Stimulated activated CD4-positive, alpha-beta T cell treated with anti-CD3 and anti-CD28 coated beads, Interleukin-15, amount 100 ng/mL, for 24 hours (primary cell): ENCODE results near the gene CTSD.

Source experiments
- DNase-seq: peaks from one replicate; pipeline ENCODE4 v3.0.0-alpha.2; 2020

CTSD gene

DNA sequence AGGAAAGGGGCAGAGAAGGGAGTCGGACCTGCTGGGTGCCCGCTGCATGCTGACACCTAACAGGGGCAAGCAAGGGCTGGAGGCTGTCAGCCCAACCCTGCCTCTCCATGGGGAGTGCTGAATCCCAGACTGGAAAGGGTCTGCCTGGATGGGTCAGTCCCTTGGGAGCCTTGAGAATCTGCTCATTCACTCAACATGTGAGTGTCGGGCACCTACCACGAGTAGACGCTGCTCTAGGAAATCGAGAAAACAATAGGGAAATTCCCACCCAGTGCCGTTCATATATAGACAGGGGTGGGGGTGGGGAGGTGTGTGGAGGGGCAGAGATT lies 4.4 kb upstream of the CTSD start:
- DNase-seq: peak; percentile 5

DNA sequence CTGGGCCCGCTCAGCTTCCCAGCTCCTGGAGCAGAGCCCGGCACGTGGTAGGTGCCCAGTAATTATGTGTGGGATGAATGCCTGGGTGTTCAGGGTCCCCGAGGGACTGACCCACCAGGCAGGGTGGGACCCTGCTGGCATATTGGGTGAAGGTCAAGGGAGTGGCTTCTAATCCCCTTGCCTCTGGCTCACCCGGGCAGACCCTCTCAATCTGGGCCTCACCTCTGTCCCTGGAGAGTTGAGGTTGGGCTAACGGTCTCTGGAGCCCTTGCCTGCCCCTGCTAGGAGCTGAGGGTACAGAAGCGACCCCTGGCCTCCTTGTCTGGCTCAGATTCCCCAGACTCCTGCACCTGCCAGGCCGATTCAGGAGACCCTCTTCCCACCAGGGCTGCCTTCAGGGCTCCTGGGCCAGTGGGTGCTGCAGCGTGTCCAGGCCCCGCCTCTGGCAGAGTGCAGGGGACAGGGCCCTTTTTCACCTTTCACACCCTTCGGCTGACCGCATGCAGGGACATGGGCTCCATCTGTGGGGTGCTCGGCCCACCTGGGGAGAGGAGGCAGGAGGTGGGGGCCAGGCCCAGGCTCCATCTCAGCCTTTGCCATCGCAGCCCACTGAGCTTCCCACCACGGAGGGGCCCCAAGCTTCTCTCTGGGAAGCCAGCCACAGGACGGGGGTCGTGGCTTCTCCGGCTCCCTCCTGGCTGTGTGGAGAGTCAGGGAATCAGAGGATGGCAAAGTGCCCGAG lies 3.8 kb upstream of the CTSD start:
- DNase-seq: peak; percentile 0

DNA sequence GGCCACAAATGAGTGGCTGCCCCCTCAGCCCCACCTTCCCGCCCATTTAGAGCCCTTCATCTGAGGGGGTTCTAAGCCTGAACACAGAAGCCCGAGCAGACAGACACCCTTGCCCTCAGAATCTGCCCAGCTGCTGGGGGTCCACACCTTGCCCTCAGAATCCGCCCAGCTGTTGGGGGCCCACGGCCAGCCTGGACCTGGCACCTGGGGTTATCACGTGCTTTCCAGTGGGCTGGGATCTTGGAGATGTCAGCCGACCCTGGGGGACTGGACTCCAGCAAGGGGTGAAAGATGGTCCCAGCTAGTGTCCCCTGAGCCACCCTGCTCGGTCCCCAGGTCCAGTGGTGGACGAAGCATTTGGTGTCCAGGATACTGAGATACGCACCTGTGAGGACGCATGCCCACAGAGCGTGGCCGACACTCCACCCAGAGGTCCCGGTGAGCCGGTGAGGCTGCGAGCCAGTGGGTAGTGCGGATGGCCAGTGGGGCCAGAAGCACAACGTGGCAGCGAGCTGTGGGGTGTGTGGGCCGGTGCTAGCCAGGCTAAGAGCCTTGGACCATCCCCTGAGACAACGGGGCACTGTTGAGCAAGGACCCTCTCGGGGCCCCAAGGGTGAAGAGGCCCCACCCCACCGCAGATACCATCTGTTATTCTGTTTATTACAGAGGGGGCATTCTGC lies 3.1 kb upstream of the CTSD start:
- peak; percentile 0 for DNase-seq

DNA sequence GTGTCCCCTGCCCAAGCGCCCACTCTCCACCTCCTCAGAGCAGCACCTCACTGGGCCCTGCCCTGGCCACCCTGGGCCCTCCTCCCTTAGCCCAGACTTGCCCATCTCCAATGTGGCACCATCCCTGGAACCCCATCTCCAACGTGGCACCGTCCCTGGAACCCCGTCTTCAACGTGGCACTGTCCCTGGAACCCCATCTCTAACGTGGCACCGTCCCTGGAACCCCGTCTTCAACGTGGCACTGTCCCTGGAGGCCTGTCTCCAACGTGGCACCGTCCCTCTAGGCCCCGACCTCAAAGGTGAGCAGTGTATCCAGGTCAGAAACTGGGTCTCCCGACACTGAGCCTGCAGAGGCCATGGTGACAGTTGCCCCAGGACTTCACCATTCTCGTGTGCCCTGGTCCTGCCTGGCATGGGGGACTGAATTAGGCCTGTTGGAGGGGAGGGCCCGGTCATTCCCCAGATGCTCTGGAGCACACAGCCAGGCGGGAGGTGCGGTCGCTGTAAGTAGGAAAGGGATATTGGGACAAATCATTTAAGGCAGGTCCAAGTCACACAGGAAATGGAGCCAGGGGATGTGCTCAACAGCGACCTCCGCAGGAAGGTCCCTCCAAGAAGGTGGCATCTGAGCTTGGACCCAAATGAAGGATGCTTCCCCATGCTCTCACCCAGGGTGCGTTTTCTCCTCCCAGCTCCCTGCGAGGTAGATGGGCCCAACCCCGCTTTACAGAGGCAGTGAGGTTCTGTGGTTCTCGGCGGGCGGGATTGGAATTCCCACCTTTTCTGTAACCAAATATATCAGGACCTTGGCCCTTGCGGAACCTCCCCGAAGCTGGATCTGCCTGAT lies 2.4 kb upstream of the CTSD start:
- DNase-seq: peak; percentile 1

DNA sequence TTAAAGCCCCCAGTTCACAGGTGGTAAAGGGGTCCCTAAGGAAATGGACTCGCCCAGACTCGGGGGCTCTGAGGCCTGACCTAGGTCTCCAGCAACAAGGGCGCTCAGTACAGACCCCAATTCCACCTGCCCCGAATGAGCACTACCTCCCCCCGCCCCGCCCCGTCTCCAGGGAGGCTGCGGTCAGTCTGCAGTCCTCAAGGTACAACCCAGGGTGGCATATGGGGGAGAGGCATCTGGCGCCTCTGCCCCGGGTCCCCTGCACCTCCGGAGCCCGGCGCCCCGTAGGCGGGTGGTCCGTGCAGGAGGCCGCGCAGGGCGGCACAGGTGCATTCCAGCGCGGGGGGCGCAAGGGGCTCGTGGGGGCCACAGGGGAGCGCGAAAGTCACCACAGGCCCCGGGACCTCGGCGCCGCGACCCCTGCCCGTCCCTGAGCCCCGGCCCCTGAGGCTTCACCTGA lies 361 bp downstream of the CTSD start:
- peak; percentile 27 for DNase-seq

DNA sequence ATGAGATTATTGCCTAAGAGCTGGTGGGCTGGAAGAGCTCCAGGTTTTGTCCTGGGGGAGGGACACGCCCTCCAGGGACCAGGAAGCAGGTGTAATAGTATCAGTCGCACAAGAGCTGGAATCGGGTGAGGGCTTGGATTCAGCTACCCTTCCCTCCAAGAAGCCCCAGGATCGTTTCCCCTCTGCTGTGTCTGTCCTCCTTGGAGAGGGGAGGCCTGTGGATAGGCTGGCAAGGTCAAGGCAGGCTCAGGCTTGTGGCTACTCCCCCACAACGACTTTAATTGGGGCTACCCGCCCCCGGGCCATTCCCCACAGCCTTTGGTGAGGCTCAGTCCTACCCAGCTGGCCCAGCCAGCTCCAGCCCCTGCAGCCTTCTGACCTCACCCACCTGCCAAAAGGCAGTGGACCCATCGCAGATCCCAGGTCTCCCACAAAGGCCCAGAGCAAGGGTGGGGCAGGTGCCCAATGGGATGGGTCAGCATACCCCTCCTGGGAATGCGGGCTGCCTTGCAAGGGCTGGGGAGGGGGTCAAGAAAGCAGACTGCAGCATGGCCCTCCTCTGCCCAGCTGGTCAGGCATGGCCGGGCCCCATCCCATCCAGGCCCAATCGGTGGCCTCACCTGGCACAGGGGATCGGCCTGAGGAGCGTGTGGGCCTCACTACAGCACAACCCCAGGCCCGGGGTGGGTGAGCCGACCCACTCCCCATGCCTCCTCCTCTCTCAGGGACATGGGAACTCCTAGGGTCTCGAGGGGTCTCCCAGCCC lies 1.0 kb downstream of the CTSD start:
- DNase-seq: no peak

DNA sequence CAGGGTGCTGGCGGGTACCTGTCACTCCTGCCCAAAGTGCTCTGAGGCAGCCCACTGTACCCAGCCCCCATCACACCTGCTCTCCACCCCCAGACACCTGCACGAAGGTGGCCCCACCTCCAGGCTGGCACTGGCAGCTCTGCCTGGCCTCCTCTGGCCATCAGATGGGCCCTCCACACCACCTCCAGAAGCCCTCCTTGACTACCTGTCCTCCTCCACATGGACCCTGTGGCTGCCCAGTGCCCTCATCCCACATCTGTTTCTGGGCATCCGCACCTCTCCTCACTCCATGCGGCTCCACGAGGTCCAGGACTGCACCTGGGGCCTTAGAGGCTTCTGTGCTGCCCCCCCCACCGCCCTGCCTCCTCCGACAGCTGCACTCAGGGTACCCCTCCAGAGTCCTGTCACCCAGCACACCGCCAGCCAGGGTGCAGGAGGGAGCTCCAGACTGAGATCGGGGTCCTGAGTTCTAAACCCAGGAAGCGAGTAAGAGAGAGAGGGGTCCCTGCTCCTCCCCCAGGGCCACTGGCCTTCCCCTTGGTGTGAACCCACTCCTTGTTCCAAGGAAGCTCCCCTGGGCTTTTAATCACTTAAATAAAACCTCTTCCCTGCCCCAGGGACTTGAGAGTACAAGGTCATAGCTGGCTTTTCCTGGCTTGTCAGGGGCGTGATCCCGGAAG lies 1.7 kb downstream of the CTSD start:
- no peak for DNase-seq

DNA sequence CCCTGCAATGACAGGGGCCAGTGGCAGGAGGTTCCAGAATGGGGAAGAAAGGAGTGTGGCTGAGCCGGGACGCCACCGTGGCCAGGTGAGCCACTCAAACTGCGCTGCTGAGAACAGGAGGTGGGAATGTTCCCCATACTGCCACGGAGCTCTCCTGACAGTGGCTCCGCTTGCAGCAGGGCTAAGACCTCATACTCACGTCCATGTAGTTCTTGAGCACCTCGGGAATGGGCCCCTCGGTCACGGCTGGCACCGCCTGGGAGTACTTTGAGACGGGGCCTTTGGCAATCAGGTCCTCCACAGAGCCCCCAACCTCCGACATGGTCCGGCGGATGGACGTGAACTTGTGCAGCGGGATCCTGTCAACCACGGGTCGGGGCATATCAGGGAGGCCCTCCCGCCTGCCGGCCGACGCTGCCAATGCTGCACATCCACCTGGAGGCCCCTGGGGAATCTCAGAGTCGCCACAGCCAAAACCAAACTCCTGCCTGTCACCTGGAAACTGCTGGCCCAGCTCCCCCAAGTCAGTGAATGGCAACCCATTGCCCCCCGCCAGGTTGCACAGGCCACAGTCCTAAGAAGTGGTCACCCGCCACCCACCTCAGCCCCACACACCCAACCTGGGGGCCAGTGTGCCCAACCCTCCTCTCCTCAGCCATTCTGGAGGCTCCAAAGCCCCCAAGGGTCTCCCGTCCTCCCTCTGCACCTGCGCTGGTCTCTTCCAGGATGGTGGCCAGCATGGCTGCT lies 2.4 kb downstream of the CTSD start:
- DNase-seq: no peak

DNA sequence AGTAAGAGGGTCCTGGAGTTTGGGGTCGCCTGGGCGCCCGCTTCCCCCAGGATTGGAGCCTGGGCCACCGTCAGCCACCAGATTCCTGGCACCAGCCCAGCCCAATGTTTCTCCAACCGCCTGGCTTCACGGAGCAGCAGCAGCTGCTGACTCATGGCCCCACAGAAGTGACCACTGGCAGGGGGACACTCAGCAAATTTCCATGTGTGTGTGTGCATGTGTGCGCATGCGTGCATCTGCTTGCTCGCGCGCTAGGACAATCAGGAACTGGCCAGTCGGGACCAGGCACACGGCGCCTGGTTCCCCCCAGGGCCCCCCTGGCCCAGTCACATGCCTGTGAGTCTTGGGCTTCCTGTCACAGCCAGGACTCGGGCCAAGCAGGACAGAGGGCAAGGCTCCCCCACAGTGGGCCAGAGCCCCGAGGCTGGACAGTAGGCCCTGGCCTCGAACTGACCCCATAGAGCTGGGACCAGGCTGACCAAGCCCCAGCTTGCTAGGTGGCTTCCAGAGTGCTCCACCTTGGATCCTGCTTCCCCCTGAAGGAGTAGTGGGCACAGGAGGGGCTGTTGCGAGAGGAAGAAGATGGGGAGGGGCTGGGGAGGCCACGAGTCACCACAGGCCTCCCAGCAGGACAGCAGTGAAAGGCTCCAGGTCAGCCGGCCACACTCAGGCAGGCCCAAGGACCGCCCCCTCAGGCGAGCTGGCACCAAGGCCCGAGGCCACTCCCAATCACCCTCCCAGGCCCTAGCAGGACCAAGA lies 3.2 kb downstream of the CTSD start:
- no peak for DNase-seq

DNA sequence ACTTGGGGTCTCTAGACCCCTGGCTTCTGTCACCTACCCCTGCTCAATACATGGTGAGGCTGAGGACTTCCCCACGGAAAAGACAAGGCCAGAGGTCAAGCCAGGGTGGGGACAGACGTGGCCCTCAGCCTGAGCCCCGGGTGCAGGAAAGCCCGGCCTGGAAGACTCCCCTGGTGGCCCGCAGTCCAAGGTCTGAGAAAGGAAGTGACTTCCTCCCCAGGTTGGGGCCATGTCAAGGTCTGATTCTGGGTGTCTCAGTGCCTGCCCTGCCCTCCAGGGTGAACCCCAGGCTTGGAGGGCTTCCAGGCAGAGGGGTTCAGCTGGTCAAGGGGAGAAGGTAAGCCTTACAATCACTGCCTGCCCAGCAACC lies 3.9 kb downstream of the CTSD start:
- DNase-seq: no peak

DNA sequence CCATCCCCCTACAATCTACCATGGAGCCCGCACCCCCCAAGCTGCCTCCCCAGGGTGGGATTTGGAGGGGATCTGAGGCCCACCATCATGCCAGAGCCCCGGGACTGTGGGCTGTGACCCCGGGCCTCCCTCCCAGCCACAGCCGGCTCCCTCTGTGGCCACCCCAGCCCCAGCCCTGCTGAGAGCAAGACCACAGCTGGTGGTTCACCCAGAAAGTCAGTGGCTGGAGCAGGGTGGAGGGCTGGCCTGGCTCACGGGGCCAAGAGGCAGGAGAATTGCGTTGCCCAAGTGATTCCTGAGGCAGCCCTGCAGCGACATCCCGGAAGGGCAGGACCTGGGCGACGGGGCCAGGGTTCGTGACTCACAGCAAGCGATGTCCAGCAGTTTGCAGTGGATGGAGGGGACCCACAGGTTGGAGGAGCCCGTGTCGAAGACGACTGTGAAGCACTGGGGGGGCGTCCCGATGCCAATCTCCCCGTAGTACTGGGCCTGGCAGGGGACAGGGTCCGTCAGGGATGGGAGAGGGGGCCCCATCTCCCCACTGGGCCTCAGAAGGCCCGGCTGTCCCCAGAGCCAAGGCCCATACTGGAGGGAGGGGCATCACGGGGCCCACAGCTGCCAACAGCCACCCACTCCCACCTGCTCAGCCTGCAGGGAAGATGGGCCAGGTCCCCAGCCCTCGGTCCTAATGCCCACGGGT lies 4.4 kb downstream of the CTSD start:
- DNase-seq: no peak

DNA sequence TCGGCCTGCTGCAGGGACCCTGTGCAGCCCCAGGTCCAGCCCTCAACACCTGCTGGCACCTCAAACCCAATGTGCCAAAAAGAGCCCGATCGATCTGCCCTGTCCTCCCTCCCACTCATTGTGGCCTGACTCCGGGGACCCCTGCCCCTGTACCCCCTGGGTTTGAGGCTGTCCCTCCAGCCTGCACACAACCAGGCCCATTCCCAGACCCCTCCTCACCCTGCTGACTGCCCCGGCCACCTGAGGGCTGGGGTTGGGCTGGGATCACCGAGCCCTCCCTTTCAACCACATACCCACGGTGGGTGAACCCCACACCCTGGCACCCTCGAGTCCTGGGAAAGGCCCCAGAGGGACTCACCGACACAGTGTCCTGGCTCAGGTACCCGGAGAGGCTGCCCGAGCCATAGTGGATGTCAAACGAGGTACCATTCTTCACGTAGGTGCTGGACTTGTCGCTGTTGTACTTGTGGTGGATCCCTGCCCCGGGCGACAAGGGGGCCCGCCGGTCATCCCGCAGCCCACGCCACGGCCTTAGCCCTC lies 5.0 kb downstream of the CTSD start:
- no peak for DNase-seq

DNA sequence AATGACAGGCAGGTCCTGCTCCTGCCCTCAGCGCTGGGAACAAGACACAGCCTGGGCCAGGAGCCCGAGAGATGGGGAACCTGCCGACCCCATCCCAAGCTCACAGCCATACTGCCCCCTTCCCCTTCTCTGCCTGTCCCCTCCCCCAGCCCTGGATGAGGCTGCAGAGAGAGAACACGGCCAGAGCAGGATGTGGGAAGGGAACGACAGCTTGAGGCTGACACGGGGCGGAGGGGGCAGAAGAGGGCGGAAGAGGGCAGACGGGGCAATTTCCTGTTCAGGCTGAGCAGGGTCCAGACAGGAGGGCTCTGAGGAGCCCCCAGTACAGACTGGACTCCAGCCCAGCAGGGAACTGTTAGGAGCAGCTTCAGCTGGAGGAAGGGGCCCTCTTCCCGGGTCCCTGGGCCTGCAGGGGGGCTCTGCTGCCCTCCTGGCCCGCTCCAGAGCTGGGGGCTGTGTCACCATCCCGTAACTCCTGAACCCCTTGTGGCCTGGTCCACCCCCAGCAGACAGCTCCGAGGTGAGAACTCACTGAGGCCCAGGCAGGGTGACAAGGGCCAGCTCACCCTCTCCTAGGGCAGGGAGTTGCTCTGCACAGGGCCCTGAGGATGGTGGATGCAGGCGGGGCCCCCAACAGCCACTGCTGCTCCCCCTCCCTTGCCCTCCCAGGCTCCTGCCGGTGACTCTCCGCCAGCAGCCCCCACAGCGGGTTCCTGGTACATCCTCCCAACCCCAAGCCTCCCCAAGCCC lies 5.7 kb downstream of the CTSD start:
- DNase-seq: peak; percentile 65

DNA sequence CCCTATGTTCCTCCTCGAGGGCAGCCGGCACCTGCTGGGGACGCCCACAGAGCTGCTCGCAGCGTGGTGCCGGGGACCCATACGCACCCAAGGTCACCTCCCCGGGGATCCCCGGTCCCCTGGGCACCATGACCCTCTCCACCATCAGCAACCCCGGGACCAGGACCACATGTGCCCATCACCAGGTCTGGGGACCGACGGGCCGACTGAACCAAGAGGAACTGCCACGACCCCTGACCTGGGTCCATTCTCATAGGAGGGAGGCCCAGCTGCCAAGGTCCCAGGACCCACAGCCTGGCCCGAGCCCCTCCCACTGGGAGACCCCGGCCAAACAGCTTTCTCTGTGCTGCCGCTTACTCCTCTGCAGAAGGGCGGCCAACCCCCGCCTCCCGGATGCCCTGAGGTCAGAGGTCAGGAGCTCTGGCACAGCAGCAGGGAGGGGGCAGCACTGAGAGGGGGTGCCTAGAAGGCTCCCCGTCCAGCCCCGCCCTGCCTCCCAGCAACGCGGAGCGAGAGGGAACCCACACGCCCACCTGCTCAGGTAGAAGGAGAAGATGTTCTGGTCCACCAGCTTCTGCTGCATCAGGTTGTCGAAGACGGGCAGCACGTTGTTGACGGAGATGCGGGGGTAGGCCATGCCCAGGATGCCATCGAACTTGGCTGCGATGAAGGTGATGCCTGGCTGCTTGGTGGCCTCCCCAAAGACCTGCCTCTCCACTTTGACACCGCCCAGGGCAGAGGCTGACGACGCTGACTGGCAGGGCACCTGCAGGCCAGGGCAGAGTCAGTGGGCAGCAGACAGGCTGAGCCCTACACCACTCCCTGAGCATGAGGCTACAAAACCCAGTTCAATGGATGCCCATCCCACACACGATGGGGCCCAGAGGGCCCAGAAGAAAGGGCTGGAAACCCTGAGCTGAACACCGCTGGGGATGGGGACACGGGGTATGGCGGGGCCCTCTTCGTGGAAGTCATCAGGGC lies 6.6 kb downstream of the CTSD start:
- no peak for DNase-seq

DNA sequence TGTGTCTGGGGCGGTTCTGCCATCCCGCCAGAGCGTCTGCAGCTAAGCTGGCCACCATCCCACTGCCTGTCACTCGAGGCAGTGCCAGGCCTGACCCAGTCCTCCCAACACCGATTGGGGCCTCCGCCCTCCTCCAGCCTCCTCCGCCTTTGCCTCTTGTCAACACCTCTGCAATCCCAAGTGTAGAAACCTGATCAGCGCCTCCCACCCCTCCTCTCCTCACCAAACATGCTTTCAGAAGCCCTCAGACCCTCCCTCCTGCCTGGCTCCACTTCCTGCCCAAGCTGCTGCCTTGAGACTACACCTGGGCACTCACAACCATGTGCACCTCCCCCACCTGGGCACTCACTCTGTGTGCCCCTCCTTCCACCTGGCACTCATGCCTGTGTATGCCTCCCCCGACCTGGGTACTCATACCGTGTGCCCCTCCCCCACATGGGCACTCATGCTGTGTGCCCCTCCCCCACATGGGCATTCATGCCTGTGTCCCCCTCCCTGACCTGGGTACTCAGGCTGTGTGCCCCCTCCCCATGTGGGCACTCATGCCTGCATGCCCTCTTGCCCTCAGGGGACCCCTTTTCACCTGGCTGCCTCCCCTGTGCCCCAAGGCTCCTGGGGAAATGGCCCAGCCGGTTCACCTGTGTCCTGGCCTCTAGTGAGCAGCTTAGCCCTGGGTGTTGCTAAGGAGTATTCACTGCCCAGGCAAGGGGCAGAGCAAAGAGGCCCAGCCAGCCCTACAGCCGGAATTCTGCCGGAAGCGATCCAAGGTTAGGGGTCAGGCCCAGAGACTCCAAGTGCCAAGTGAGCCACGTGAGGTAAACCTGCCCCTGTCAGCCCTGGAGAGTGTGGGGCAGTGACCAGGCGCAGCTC lies 7.8 kb downstream of the CTSD start:
- no peak for DNase-seq

DNA sequence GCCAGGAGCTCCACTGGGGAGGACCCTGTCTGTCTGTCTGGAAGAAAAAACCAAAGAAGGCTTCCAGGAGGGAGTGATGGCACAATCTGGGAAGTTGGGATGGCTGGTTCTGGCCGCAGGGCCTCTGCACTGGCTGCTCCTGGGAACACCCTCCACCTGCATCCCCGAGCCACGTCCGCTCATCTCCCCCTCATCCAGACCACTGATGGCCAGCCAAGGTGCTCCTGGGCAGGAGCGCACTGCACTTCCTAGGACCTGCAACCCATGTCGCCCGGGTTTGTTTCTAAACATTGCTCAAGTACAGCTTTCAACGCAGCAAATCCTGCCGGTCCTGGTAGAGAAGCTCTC lies 8.4 kb downstream of the CTSD start:
- DNase-seq: no peak
